SU-DHL-6 (cell line): ENCODE measurements around the gene MYO6.

Experiments used
- H2AFZ ChIP-seq: fragments of 200-600 bp; sonication (generic); 2 replicates; pipeline ENCODE4 v1.6.1; 2014; ENCODE audit warnings: low read depth, mild to moderate bottlenecking, moderate library complexity, mixed read lengths, antibody characterized with exemption, low read length; ENCODE audit not compliant: severe bottlenecking
- H3F3A ChIP-seq: fragments of 200-600 bp; shearing (Covaris generic); 2 replicates; pipeline ENCODE4 v1.6.0; 2016; ENCODE audit warnings: antibody characterized with exemption, mild to moderate bottlenecking; ENCODE audit not compliant: insufficient read depth
- H3K27ac ChIP-seq: fragments of 200-600 bp; sonication (generic); 2 replicates; pipeline ENCODE4 v1.5.1; 2016; ENCODE audit warnings: low read depth, mild to moderate bottlenecking, low read length, moderate library complexity, mixed read lengths
- H3K27me3 ChIP-seq: fragments of 200-600 bp; sonication (generic), shearing (Covaris generic); 2 replicates; pipeline ENCODE4 v1.6.0; 2014; ENCODE audit warnings: mild to moderate bottlenecking, low read length
- H3K36me3 ChIP-seq: fragments of 200-600 bp; sonication (generic); 2 replicates; pipeline ENCODE4 v1.6.1; 2014; ENCODE audit warnings: mild to moderate bottlenecking, low read length, mixed read lengths
- H3K4me2 ChIP-seq: fragments of 300-600, 200-600 bp; shearing (Covaris generic), sonication (generic); 2 replicates; pipeline ENCODE4 v1.6.0; 2014; ENCODE audit warnings: low read length, low read depth, mild to moderate bottlenecking; ENCODE audit not compliant: poor library complexity, severe bottlenecking
- H3K4me3 ChIP-seq: fragments of 200-600 bp; sonication (generic); 2 replicates; pipeline ENCODE4 v1.5.1; 2014; ENCODE audit warnings: antibody characterized with exemption, low read length, mild to moderate bottlenecking, mixed read lengths; ENCODE audit not compliant: insufficient read depth, poor library complexity, severe bottlenecking
- H3K79me2 ChIP-seq: fragments of 200-600 bp; sonication (generic); 2 replicates; pipeline ENCODE4 v1.6.1; 2014; ENCODE audit warnings: mild to moderate bottlenecking, low read length, moderate library complexity; ENCODE audit not compliant: insufficient read depth
- H3K9ac ChIP-seq: fragments of 200-600 bp; sonication (generic); 2 replicates; pipeline ENCODE4 v1.7.0; 2014; ENCODE audit warnings: mild to moderate bottlenecking, low read length
- H3K9me2 ChIP-seq: fragments of 200-600 bp; sonication (generic); replicated peaks from 2 replicates; pipeline ENCODE4 v1.6.1; 2014; ENCODE audit warnings: low read length; ENCODE audit not compliant: insufficient read depth
- H3K9me3 ChIP-seq: fragments of 200-600 bp; sonication (generic); 2 replicates; pipeline ENCODE4 v1.6.1; 2014; ENCODE audit warnings: low read length, mixed read lengths; ENCODE audit not compliant: insufficient read depth
- H4K20me1 ChIP-seq: fragments of 200-600 bp; sonication (generic); 2 replicates; pipeline ENCODE4 v1.6.1; 2014; ENCODE audit warnings: low read depth, mild to moderate bottlenecking, antibody characterized with exemption, low read length, moderate library complexity, mixed read lengths
- EZH2phosphoT487 ChIP-seq: fragments of 200-600 bp; sonication (generic), shearing (Covaris generic); conservative IDR thresholded peaks from 2 replicates; pipeline ENCODE4 v1.6.1; 2018; ENCODE audit warnings: mild to moderate bottlenecking, antibody characterized with exemption, low read length, moderate library complexity, mixed read lengths
- TF ChIP-seq, protein P1 (sequence below): fragments of 200-600 bp; sonication (generic); IDR thresholded peaks from one replicate; pipeline ENCODE4 v1.5.1; 2017; ENCODE audit warnings: antibody characterized with exemption, mild to moderate bottlenecking, low read length, moderate library complexity; ENCODE audit not compliant: insufficient read depth, poor library complexity, severe bottlenecking

The MYO6 gene

DNA sequence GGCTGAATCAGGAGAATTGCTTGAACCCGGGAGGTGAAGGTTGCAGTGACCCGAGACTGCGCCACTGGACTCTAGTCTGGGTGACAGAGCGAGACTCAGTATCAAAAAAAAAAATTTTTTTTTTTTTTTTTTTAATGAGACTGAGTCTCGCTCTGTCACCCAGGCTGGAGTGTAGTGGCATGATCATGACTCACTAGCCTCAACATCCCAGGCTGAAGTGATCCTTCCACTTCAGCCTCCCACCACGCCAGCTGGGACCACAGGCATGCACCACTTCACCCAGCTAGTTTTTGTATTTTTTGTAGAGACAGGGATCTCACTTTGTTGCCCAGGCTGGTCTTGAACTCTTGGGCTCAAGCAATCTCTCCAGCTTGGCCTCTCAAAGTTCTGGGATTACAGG, 53.3 kb downstream of the MYO6 start:
- no peak overlapping the region for H3K4me3 ChIP-seq
- H3K27me3 ChIP-seq: no peaks in the 10 kb centered on the region
- H3K79me2 ChIP-seq: no peaks in the 10 kb centered on the region
- no peak overlapping the region for H2AFZ ChIP-seq
- no peak overlapping the region for H3K9ac ChIP-seq
- no peaks in the 10 kb centered on the region for H3F3A ChIP-seq
- no peaks in the 10 kb centered on the region for H3K36me3 ChIP-seq
- no peaks in the 10 kb centered on the region for H4K20me1 ChIP-seq
- H3K9me3 ChIP-seq: no peaks in the 10 kb centered on the region
- no peak overlapping the region for H3K4me2 ChIP-seq
- H3K27ac ChIP-seq: no peak overlapping the region
- no peaks in the 10 kb centered on the region for H3K9me2 ChIP-seq
- TF ChIP-seq EZH2phosphoT487: no peak
- TF ChIP-seq, protein P1, sequence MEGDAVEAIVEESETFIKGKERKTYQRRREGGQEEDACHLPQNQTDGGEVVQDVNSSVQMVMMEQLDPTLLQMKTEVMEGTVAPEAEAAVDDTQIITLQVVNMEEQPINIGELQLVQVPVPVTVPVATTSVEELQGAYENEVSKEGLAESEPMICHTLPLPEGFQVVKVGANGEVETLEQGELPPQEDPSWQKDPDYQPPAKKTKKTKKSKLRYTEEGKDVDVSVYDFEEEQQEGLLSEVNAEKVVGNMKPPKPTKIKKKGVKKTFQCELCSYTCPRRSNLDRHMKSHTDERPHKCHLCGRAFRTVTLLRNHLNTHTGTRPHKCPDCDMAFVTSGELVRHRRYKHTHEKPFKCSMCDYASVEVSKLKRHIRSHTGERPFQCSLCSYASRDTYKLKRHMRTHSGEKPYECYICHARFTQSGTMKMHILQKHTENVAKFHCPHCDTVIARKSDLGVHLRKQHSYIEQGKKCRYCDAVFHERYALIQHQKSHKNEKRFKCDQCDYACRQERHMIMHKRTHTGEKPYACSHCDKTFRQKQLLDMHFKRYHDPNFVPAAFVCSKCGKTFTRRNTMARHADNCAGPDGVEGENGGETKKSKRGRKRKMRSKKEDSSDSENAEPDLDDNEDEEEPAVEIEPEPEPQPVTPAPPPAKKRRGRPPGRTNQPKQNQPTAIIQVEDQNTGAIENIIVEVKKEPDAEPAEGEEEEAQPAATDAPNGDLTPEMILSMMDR: no peak

DNA sequence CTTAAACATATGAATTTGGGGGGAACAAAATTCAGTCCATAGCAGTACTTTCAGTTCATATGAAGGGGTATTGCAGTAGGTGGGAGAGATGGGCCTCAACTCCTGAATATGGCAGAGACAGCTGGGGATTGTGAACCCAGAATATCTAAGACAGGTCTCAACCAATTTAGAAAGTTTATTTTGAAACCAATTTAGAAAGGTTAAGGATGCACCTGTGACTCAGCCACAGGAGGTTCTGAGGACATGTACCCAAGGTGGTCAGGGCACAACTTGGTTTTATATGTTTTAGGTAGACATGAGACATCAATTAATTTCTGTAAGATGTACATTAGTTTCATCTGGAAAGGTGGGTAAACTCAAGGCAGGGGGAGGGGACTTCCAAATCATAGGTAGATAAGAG, 59.5 kb downstream of the MYO6 start:
- Histone ChIP-seq H3K9me3 (no peaks in the 10 kb centered on the region), H3K4me3 (no peak overlapping the region), H3K4me2 (no peak overlapping the region), H3K9me2 (no peaks in the 10 kb centered on the region), H3K27ac (no peak overlapping the region), H3K79me2 (no peaks in the 10 kb centered on the region), H4K20me1 (no peaks in the 10 kb centered on the region), H3K9ac (no peak overlapping the region), H3F3A (no peaks in the 10 kb centered on the region), H3K27me3 (no peaks in the 10 kb centered on the region), H3K36me3 (no peaks in the 10 kb centered on the region), H2AFZ (no peak overlapping the region)
- TF ChIP-seq, protein P1: no peak
- TF ChIP-seq EZH2phosphoT487: no peak

- no peak overlapping the region for H3K27ac ChIP-seq
- no peak overlapping the region for H2AFZ ChIP-seq
- H3K9me2 ChIP-seq: no peaks in the 10 kb centered on the region
- no peak overlapping the region for H3K4me2 ChIP-seq
- no peak overlapping the region for H3K4me3 ChIP-seq
- no peaks in the 10 kb centered on the region for H3K79me2 ChIP-seq
- H3K27me3 ChIP-seq: no peaks in the 10 kb centered on the region
- no peaks in the 10 kb centered on the region for H3K36me3 ChIP-seq
- no peaks in the 10 kb centered on the region for H3F3A ChIP-seq
- H3K9ac ChIP-seq: no peak overlapping the region
- TF ChIP-seq, protein P1: no peak
- no peak for TF ChIP-seq EZH2phosphoT487
- H4K20me1 ChIP-seq: no peaks in the 10 kb centered on the region
- H3K9me3 ChIP-seq: no peaks in the 10 kb centered on the region
Observed at GRCh38 chr6:75812560-75812959, 63.5 kb downstream of the MYO6 start.
